GM19455 (cell line): ENCODE results near the gene PNMA1.

Experiments used
- ATAC-seq: cut with Tn5 transposase; IDR thresholded peaks from one replicate; pipeline ENCODE4 v1.9.1; 2021; ENCODE audit not compliant: unreplicated experiment

The PNMA1 gene

DNA sequence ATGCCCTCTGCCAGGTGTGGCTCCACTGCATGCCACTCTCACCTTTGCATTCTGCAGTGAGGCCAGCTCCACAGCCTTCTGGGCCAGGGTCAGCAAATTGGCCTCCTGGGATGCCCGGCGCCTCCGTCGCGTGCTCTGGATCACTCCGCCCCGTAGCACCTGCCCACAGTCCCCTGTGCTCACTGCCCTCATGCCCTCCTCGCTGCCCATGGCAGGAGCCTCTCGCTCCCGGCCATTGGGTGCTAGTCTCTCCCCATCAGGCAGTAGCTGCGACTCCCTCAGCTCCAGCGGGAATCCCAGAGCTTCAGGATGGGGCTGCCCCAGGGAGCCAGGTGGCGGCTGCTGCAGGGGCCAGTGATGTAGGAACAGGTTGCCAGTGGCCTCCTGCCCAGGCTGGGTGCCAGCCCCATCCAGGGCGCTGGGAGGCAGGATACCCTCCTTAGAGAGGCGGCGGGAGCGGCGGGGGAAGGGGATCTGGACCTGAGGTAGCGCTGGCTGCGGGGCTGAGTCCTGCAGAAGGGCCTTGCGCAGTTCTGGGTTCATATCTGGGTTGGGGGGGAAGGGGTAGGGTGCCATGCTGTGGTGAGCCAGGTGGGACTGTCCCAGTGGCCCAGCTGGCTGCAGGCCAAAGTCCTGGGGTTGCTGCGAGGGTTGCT lies 24.5 kb upstream of the PNMA1 start:
- ATAC-seq = no peak

- ATAC-seq = no peak
These were observed 22.7 kb upstream of the PNMA1 start for GRCh38 chr14:73736842-73737241.

DNA sequence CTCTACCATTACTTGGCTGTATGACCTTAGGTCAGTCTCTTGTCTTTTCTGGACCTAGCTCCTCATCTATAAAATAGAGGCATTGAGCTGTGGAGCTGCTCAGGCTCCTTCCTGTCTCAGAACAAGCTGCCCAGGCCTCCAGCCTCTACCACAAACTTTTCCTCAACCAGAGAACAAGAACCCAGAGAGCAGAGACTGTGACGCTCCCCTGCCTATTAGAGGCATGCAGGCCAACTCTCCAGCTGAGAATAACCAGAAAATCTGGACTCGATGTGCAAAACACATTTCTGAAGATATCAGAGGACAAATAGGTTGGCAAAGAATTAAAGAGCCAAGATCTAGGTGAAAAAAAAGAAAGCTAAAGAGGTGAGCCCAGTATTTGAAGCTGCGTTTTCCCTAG lies 17.8 kb upstream of the PNMA1 start:
- ATAC-seq = no peak

DNA sequence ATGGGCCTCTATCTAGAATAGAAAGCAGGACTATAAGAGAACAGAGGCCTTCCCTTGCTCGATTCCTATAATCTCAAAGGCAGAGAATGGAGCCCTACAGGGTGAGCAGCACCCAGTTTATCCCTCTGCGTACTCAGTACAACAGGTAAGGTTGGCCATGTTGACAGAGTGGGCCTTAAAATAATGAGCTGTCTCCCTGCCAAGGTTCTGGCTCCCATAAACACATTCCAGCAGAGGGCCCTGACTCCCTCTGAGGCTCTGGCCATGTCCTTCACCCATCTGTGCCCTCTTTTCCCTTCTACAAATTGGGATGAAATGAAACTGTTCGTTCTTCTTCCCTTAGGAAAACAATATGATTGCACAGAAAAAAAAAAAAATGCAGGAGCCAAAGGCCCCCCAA lies 16.9 kb upstream of the PNMA1 start:
- ATAC-seq = no peak

DNA sequence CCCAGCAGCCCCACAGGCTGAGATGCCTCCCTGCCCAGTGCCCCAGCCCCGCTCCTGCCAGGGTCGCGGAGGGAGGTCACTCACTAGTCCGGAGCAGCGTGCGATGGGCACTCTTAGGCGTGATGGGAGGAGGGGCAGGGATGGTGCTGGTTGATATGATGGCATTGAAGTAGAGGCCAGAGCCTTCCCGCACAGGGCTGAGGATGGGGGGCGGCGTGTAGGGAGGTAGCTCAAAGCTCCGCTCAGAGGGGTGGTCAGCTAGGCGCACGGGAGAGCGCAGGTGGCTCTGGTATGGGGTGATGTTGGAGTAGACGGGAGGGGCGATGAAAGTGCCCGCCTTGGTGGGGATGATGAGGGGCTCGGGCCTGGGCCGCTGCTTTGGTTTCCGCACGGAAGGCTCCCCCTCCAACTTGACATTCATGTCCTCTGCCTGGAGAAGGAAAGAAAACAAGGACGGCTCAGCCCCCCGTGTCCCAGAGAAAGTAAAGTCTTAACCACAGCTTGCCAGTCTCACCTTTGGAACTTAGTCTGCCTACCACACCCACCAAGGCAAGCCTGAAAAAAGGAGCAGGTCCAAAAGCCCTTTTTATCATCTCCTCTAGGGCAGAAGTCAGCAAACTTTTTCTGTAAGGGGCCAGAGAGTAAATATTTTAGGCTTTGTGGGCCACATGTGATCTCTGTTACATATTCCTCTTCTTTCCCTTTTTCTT lies 15.5 kb upstream of the PNMA1 start:
- no peak for ATAC-seq

GRCh38 chr14:73728717-73729330 lies 14.6 kb upstream of the PNMA1 start:
- peak; percentile 59 for ATAC-seq

DNA sequence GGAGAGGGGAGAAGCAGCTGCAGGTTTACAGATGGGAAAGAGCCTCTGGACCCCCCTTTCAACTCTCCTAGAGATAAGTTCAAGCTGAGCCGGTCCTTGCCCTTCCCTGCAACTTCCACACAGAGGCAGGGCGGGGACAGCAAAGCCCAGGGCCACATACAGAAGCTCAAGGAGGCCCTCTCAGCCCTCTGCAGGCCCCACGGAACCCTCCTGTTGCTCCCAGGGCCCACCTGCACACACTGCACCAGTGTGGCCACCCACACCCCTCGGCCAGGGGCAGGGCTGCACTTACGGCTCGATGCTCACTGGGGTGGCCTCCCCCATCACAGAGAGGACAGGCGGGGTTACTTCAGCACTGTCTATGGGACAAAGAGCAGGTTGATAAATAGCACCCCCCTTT lies 13.0 kb upstream of the PNMA1 start:
- ATAC-seq = no peak

- no peak for ATAC-seq
These were observed 12.1 kb upstream of the PNMA1 start for GRCh38 chr14:73726025-73726961.

- no peak for ATAC-seq
These were observed 11.2 kb upstream of the PNMA1 start for GRCh38 chr14:73725116-73726024.

GRCh38 chr14:73724696-73725095 lies 10.5 kb upstream of the PNMA1 start:
- no peak for ATAC-seq

DNA sequence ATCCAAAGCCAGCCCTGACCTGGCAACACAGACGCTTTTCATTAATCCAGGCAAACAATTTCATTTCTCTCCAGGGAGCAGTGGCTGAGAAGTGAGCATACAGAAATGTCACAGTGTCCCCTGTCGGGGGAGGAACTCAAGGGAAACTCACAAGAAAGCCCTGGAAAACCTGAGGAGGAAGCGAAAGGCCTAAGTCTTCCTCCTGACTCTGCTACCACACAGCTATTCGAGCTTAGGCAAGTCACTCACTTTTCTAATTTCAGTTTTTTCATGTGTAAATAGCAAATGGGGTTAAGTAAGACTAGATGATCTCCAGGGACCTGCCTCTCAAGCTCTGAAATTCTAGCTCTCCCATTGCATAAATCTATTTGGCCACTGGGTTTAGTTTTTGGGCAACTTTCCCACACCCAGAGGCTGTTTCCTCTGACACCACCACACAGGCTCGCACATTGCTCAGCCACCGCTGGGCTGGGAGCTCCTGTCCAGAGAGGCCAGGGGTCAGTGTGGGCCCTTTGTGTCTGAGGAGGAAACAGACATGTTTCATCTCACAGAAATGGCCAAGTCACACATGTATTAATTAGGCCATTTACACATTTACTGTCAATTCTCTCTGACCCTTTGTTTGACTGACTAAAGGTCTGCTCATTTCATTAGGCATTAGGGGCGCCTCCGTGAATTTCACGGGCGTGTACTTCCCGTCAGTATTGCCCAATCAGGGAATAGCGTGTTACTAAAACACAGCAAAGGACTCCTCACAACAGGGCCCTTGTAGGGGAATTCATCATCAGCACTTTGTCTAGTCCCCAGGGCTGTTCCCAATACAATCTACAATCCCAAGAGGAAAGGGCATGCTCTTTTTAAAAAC lies 9.8 kb upstream of the PNMA1 start:
- ATAC-seq = no peak

- ATAC-seq = no peak
These were observed 9.2 kb upstream of the PNMA1 start for GRCh38 chr14:73723406-73723796.

DNA sequence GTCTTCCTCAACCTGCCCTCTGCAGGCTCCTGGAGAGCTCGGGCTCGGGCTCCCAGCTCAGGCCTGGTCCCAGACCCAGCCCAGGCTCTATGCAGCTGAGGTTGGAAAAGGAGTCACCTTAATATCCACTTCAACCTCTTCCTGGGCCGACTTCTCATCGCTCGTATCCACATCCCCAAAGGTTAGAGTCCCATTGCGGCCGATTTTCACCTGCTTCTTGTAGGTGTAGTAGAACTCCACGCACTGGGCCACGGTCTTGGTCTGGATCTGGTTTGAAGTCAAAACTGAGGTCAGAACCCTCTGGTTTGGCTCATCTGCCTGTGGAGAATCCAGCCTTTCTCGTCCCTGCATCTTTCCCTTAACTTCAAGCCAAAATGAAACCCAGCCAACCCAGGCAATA lies 8.4 kb upstream of the PNMA1 start:
- no peak for ATAC-seq

DNA sequence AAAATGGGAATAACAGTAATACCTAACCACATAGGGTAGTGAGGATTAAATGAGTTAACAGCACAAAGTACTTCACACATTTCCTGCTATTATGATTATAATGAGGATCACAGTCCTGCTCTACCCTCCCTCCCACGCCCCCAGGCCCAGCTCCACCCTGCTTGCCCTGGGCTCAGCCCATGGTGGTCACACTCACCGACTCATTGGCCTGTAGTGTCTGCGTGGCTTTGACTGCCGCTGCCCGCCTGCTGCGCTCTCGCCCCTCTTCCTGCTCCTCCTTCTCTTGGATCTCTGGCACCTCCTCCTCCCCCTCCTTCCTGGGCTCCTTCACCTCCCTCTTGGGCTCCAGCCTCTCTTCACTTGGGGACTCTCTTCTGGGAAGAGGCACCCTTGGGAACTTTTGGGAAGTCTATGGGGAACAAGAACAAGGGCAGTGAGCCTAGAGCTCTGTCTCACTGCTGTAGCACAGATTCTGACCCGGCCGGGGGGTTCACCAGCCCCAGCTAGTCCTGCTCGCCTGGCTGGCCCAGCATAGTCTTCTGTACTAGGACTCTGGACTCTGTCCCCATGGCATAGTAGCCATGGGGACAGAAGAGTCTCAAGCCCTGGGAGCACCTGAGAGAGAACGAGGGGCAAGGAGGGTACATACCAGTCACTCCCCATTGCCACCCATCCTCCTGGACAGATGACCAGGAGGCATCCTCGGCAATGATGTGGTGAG lies 7.1 kb upstream of the PNMA1 start:
- no peak for ATAC-seq

- no peak for ATAC-seq
These were observed 6.5 kb upstream of the PNMA1 start for GRCh38 chr14:73720636-73721035.

DNA sequence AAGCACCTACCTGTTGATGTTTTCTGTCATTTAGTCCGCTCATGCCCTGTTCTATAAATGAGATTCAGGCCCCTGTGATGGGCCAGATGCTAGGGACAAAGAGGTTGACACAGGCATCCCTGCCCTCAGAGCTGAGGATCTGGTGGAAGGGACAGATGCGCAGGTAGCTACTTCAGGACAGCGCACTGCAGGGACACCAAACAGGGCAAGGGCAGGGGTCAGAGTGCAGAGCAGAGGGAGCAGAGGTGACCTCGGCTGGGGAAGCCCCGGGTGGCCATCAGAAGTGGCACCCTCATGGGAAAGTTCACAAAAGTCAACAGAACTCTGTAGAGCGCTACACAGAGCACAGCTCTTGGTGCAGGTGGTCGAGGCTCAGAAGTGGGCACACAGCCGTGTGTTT lies 5.6 kb upstream of the PNMA1 start:
- no peak for ATAC-seq

DNA sequence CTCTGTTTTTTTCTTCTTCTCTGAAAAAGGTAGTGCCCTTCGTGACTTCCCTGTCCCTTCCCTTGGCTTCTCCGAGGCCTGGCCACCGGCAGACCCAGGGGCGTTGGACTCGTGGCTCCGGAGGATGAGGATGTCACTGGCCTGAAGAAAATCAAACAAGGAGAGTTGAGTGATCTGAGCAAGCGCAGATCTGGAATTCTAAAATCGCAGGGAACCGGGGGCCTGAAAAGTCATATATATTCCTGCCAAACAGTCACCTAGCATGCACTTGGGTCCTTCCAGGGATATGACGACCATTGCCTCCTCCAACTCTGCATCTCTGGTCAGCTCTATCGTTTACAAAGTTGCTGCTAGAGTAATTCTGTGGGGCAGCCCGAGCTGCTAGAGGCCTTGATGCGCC lies 5.2 kb upstream of the PNMA1 start:
- ATAC-seq = no peak

DNA sequence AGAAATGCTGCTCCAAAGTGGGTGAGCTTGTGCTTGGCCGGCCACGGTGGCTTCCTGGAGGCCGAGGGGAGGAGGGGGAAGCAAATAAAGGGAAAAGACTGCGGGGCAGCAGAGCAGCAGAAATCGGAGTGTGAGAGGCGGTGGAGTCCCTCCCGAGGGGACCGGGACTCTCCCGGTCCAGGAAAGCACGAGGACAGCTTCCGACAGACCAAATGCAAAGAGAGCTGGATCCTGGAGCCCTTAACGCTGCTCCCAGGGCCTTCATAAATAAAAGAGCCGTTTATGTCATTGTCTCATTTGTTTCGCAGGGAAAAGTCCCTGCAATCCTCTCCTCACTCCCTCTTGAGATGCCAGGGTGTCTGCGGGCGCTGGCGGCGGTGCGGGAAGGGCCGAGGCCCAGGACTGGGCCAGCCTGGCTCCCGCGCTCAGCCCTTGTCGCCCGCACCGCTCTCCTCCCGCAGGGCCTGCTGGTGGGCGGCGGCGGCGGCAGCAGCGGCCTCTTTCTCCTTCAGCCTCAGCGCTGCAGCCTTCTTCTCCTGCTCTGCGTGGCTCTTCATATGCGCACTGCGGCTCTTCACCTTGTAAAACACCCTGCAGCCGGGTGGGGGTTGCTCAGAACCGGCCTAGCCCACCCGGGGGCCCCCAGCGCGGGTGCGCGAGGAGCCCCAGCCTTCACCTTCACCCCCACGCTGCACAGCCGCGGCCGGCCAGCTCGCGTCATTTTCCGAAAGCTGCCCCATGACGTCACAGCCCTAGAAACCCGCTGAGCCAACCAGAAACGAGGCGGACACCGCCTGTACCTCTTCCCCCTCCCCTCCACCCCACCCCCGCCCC lies 4.5 kb upstream of the PNMA1 start:
- no peak for ATAC-seq
